Measurements from ENCODE around the gene TP53BP2. TPM values are rescaled to one million over a fixed set of nuclear protein-coding genes. Genes with fewer than 3 reads are reported as not detected.
"Not testable (repeated sequence)": the region's sequence is repeated elsewhere in the genome, so short reads cannot be mapped to it uniquely, and the experiment has no call there.

TP53BP2 gene
- total and polyA plus RNA-seq, 2 experiments from 2014 or later, result 9.2 to 18.2 TPM

DNA sequence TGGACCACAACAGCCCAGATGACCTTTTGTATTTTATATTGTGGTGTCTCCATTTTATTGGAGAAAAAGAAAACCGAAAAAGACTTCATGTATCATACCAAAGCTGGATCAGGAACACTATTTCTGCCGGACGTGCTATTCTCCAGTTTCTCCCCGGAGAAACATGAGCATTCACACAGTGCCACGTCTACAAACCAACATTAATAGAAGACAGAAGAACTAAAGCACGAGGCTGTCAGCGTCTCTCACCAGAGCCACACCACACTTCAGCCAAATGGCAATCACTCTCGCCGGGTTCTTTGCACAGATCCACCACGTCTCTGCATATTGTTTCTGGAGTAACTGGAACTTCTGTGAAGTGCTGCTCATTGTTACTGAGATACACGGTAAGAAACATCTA is 24.8 kb downstream of the TP53BP2 start:
- Histone ChIP-seq H3K36me3 (ENCODE audit: low read depth) (0 out of 2 replicates have a peak, but pooled peaks cover 4% of the 10 kb centered on the region), H2AFZ (peak overlapping the region; percentile 30), H3K9me2 (ENCODE audit: insufficient read depth) (no peaks in the 10 kb centered on the region), H4K20me1 (ENCODE audit: insufficient read depth) (peaks cover 7% of the 10 kb centered on the region; the same call in 1 of the 2 replicates), H3K4me1 (ENCODE audit: insufficient read depth) (peaks cover 32% of the 10 kb centered on the region), H3K9ac (peak overlapping the region; percentile 53), H3K79me2 (ENCODE audit: insufficient read depth) (peaks cover 86% of the 10 kb centered on the region), H3K9me3 (ENCODE audit: low read depth) (no peaks in the 10 kb centered on the region), H3K27ac (peak overlapping the region; percentile 54), H3K27me3 (replicated peaks; ENCODE audit: insufficient read depth) (no peaks in the 10 kb centered on the region), H3K4me3 (peak overlapping the region; percentile 30; the same call in 1 of the 2 replicates), H3K4me2 (ENCODE audit: unreplicated experiment) (peak overlapping the region; percentile 44), H3F3A (ENCODE audit: insufficient read depth) (peaks cover 15% of the 10 kb centered on the region)
- no peak for TF ChIP-seq EZH2 (IDR thresholded peaks at IDR 0.05; ENCODE audit: insufficient read depth, poor library complexity, severe bottlenecking)
- TF ChIP-seq EZH2phosphoT487 (IDR thresholded peaks at IDR 0.05; ENCODE audit: insufficient read depth, low read depth), result no peak
- WGBS, 2 experiments (ENCODE audit: low coverage in 1 of 2, low lambda C conversion rate in 2 of 2, missing lambda C conversion rate in 2 of 2), result 55 to 59% methylated on average over 11 of the region's 11 CpGs
- in situ Hi-C loops (cut with MboI), result no loop called here
- peak; percentile 27 for DNase-seq

DNA sequence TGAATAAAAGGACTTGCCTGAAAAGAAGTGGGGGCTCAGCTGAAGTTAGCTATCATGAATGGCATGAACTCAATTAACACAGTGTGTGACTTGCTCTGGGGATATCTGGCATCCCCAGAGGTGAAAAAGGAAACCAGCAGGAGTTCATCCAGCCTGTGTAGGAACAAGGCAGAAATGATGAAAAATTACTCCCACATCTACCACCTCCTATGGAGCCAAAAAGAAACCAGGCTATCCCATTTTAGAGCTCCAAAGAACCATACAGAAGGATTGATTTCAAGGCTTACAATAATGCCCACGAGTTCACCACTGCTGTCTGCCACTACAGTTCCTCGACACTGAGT is 25.3 kb downstream of the TP53BP2 start:
- Histone ChIP-seq H3K36me3 (ENCODE audit: low read depth) (0 out of 2 replicates have a peak, but pooled peaks cover 4% of the 10 kb centered on the region), H2AFZ (peak overlapping the region; percentile 30), H3K9me2 (ENCODE audit: insufficient read depth) (no peaks in the 10 kb centered on the region), H3K9ac (peak overlapping the region; percentile 53), H3F3A (ENCODE audit: insufficient read depth) (peaks cover 15% of the 10 kb centered on the region), H4K20me1 (ENCODE audit: insufficient read depth) (0 out of 2 replicates have a peak, but pooled peaks cover 2% of the 10 kb centered on the region), H3K4me1 (ENCODE audit: insufficient read depth) (peaks cover 35% of the 10 kb centered on the region), H3K27me3 (replicated peaks; ENCODE audit: insufficient read depth) (no peaks in the 10 kb centered on the region), H3K4me2 (ENCODE audit: unreplicated experiment) (peak overlapping the region; percentile 44), H3K27ac (peak overlapping the region; percentile 54), H3K79me2 (ENCODE audit: insufficient read depth) (peaks cover 85% of the 10 kb centered on the region), H3K4me3 (peak overlapping the region; percentile 30), H3K9me3 (ENCODE audit: low read depth) (no peaks in the 10 kb centered on the region)
- in situ Hi-C loops (cut with MboI), result no loop called here
- peak; percentile 34 for DNase-seq
- WGBS, 2 experiments (ENCODE audit: low coverage in 1 of 2, low lambda C conversion rate in 2 of 2, missing lambda C conversion rate in 2 of 2), result 50 to 60% methylated on average over 2 of the region's 2 CpGs
- TF ChIP-seq EZH2phosphoT487 (IDR thresholded peaks at IDR 0.05; ENCODE audit: insufficient read depth, low read depth), result no peak

DNA sequence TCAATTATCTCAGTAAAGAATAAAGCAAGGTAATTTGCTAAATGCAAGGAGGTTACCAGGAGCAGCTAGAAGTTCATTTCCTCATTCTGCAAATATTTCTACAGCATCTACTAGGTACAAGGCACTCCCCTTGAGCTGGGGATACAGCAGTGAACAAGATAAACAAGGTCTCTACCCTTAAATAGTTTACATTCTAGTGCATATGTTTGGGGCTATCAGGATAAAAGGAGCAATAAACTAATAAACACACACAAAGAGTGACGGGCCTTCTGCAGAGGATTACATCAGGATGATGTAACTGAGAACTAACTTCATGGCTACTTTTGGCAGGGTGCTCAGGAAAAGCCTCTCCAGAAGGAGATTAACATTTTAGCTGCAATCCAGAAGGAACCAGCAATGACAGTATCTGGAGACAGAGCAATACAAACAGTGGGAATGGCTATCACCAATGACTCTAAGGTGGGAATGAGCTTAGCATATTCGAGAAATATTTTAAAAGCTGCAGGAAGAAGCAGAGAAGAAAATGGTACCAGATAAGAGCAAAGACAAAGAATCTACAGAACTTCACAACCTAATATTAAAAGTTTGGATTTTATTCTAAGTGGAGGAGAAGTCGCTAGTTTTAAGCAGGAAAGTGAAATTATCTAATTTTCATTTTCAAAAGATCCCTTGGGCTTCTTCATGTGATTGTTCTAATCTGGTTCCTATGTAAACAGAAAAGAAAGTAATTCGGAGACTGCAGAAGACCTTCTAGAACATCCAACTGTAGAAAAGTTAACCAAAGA is 25.8 kb downstream of the TP53BP2 start:
- H3K4me2 ChIP-seq (ENCODE audit: unreplicated experiment), result peak overlapping the region; percentile 44
- H4K20me1 ChIP-seq (ENCODE audit: insufficient read depth), result no peaks in the 10 kb centered on the region
- 0 out of 2 replicates have a peak, but pooled peaks cover 4% of the 10 kb centered on the region for H3K36me3 ChIP-seq (ENCODE audit: low read depth)
- peaks cover 35% of the 10 kb centered on the region for H3K4me1 ChIP-seq (ENCODE audit: insufficient read depth)
- H3K27me3 ChIP-seq (replicated peaks; ENCODE audit: insufficient read depth), result no peaks in the 10 kb centered on the region
- 52 to 57% methylated on average over 4 of the region's 4 CpGs for WGBS, 2 experiments (ENCODE audit: low coverage in 1 of 2, low lambda C conversion rate in 2 of 2, missing lambda C conversion rate in 2 of 2)
- no peaks in the 10 kb centered on the region for H3K9me2 ChIP-seq (ENCODE audit: insufficient read depth)
- H3K9ac ChIP-seq, result peak overlapping the region; percentile 53
- H2AFZ ChIP-seq, result no peak overlapping the region; the same call in 1 of the 2 replicates
- TF ChIP-seq EZH2 (IDR thresholded peaks at IDR 0.05; ENCODE audit: insufficient read depth, poor library complexity, severe bottlenecking) (no peak), EZH2phosphoT487 (IDR thresholded peaks at IDR 0.05; ENCODE audit: insufficient read depth, low read depth) (no peak)
- H3K79me2 ChIP-seq (ENCODE audit: insufficient read depth), result peaks cover 85% of the 10 kb centered on the region
- peak overlapping the region; percentile 30 for H3K4me3 ChIP-seq
- in situ Hi-C loops (cut with MboI), result no loop called here
- peak overlapping the region; percentile 54 for H3K27ac ChIP-seq
- H3K9me3 ChIP-seq (ENCODE audit: low read depth), result no peaks in the 10 kb centered on the region
- peak; percentile 80 for DNase-seq
- H3F3A ChIP-seq (ENCODE audit: insufficient read depth), result peaks cover 15% of the 10 kb centered on the region

DNA sequence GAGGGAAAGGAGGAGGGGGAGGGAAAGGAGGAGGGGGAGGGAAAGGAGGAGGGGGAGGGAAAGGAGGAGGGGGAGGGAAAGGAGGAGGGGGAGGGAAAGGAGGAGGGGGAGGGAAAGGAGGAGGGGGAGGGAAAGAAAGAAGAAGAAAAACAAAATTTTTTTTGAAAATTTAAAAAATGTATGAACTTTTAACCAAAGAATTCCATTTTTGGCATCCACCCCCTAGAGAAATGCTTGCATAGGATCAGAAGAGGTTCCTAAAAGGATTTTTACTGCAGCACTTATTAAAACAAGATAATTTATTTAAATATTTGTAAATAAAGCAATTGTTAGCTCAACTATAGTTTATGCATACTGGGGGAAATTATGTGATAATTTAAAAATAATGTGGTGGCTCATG is 28.5 kb downstream of the TP53BP2 start:
- H3K36me3 ChIP-seq (ENCODE audit: low read depth); in situ Hi-C loops (cut with MboI); H3K9ac ChIP-seq; H3K4me2 ChIP-seq (ENCODE audit: unreplicated experiment); H3K9me3 ChIP-seq (ENCODE audit: low read depth); H3K27me3 ChIP-seq (replicated peaks; ENCODE audit: insufficient read depth); H2AFZ ChIP-seq; H3K9me2 ChIP-seq (ENCODE audit: insufficient read depth); H3K4me3 ChIP-seq; DNase-seq; H4K20me1 ChIP-seq (ENCODE audit: insufficient read depth); H3K27ac ChIP-seq: not testable (repeated sequence)
- Histone ChIP-seq H3K79me2 (ENCODE audit: insufficient read depth) (peaks cover 74% of the 10 kb centered on the region), H3F3A (ENCODE audit: insufficient read depth) (peaks cover 15% of the 10 kb centered on the region), H3K4me1 (ENCODE audit: insufficient read depth) (peaks cover 35% of the 10 kb centered on the region)
